Lung (tissue), 12 donors: ENCODE measurements around the gene PADI1. TPM values are rescaled to one million over a fixed set of nuclear protein-coding genes. Genes with fewer than 3 reads are reported as not detected.

ENCODE experiments used
- ATAC-seq: fragments of 200-7000 bp; cut with Tn5 transposase; one replicate; pipeline ENCODE4 v1.9.1; 2020; ENCODE audit warnings: moderate number of reproducible peaks; ENCODE audit not compliant: insufficient read depth, low FRiP score
- DNase-seq, 3 donors: peaks; one replicate each; pipeline ENCODE4 v3.0.0-alpha.2; 2013 to 2017
- H3K27ac ChIP-seq, 2 donors: one replicate each; pipeline ENCODE4 v1.5.1; 2013; ENCODE audit warnings: mild to moderate bottlenecking in 2 of 2, moderate library complexity in 2 of 2, control low read depth in 1 of 2, inconsistent platforms in 1 of 2, low read depth in 1 of 2, low read length in 1 of 2
- H3K27me3 ChIP-seq, 3 donors: one replicate each; pipeline ENCODE4 v1.5.1; 2013; ENCODE audit warnings: low read length in 2 of 3; ENCODE audit not compliant: control insufficient read depth in 3 of 3, insufficient read depth in 3 of 3
- H3K36me3 ChIP-seq, 4 donors: one replicate each; pipeline ENCODE4 v1.5.1; 2013; ENCODE audit warnings: low read length in 4 of 4, mild to moderate bottlenecking in 1 of 4, moderate library complexity in 1 of 4; ENCODE audit not compliant: control insufficient read depth in 4 of 4, insufficient read depth in 4 of 4
- H3K4me1 ChIP-seq, 5 donors: one replicate each; pipeline ENCODE4 v1.5.1; 2013; ENCODE audit warnings: low read length in 5 of 5, mild to moderate bottlenecking in 2 of 5, moderate library complexity in 1 of 5; ENCODE audit not compliant: control insufficient read depth in 5 of 5, insufficient read depth in 5 of 5
- H3K4me3 ChIP-seq: one replicate; pipeline ENCODE4 v1.5.1; 2013; ENCODE audit warnings: mild to moderate bottlenecking, control low read depth, moderate library complexity
- H3K9ac ChIP-seq, 2 donors: one replicate each; pipeline ENCODE4 v1.5.1; 2013; ENCODE audit warnings: low read length in 2 of 2, control low read depth in 1 of 2; ENCODE audit not compliant: insufficient read depth in 1 of 2
- H3K9me3 ChIP-seq, 4 donors: one replicate each; pipeline ENCODE4 v1.5.1; 2013; ENCODE audit warnings: low read length in 3 of 4, mild to moderate bottlenecking in 1 of 4, moderate library complexity in 1 of 4; ENCODE audit not compliant: control insufficient read depth in 4 of 4, insufficient read depth in 3 of 4
- WGBS, 2 donors: extraction: QIAGEN DNeasy Blood & Tissue Kit; methylation state at CpG; one replicate each; pipeline ENCODE4 v1.1.7; 2013; 5-methylcytosine and 5-hydroxymethylcytosine counted together
- polyA plus RNA-seq, 2 donors: library from polyadenylated mRNA; stranded (reverse); fragments of 200-250 nt; gene quantifications; one replicate each; pipeline ENCODE4 v1.2.1, GENCODE V29; 2013
- total RNA-seq, 2 donors: library from RNA; depleted of rRNA in 1 of 2; stranded (reverse); fragments of >200 nt in 1 of 2; gene quantifications; one replicate each; pipeline ENCODE4 v1.2.1, GENCODE V29; 2014 to 2021
- TF ChIP-seq, protein P1 (sequence below): IDR thresholded peaks from 2 replicates; pipeline ENCODE4 v1.5.1; 2012; ENCODE audit warnings: mild to moderate bottlenecking; ENCODE audit errors: control extremely low read depth, extremely low read depth
- donor health status: control.
- donor health status: control.
- donor health status: Bipolar disorder and iron deficiency.
- donor health status: healthy.
- donor health status: DM: yes; HTN: yes; CAD: no.

The PADI1 gene
- total and polyA plus RNA-seq, 4 donors = 0.09 to 0.35 TPM; not detected in 2

DNA sequence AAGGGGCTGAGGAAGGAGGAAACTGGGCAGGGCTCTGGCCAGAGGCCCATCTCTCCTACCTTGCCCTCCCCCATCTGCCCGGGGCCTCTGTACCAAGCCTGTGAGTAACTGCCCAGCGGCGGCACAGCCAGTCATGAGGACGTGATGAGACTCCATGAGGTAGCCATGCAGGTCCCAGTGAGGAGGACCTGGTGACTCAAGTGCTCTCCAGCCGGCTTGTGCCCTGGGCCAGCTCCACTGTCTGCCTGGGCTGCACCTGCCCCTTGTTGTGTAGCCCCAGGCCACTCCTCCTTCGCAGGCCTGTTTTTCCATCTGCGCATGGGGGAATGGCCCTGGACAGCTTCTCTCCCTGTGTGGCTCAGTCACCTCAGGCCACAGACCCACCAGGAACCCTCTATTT lies 42.0 kb upstream of the PADI1 start:
- Histone ChIP-seq H3K36me3 (no peaks in the 10 kb centered on the region), H3K9me3 (no peaks in the 10 kb centered on the region), H3K9ac (no peak overlapping the region), H3K27ac (no peak overlapping the region), H3K4me3 (no peak overlapping the region), H3K27me3 (peaks cover 0 to 3% (median 0%) of the 10 kb centered on the region in 3 donors), H3K4me1 (peaks cover 0 to under 1% (median 0%) of the 10 kb centered on the region in 5 donors)
- no peak for ATAC-seq
- DNase-seq = no peak
- 83 to 93% methylated on average over 7 of the region's 7 CpGs for WGBS, 2 donors
- TF ChIP-seq, protein P1, sequence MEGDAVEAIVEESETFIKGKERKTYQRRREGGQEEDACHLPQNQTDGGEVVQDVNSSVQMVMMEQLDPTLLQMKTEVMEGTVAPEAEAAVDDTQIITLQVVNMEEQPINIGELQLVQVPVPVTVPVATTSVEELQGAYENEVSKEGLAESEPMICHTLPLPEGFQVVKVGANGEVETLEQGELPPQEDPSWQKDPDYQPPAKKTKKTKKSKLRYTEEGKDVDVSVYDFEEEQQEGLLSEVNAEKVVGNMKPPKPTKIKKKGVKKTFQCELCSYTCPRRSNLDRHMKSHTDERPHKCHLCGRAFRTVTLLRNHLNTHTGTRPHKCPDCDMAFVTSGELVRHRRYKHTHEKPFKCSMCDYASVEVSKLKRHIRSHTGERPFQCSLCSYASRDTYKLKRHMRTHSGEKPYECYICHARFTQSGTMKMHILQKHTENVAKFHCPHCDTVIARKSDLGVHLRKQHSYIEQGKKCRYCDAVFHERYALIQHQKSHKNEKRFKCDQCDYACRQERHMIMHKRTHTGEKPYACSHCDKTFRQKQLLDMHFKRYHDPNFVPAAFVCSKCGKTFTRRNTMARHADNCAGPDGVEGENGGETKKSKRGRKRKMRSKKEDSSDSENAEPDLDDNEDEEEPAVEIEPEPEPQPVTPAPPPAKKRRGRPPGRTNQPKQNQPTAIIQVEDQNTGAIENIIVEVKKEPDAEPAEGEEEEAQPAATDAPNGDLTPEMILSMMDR = no peak

DNA sequence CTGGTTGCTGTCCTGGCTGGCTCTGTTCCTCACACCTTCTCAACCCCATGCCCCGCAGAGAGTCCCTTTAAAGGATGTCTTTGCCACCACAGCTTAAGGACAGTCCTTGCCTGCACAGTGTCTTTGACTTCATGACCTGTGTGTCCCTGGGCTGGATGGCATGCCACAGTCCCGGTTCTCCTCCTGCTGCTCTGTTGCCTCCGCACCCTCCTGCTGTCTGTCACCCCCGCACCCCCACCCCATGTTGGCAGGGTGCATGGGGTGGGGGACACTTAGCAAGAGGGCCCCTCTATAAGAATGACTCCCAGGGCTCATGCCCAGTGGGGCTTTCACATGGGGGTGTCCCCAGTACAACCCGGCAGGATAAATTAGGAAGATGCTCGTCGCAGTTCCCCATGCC lies 41.6 kb upstream of the PADI1 start:
- ATAC-seq (no peak), DNase-seq (no peak)
- no peak overlapping the region for H3K4me3 ChIP-seq
- H3K4me1 ChIP-seq = peaks cover 0 to 4% (median 0%) of the 10 kb centered on the region in 5 donors
- H3K9me3 ChIP-seq = no peaks in the 10 kb centered on the region
- WGBS, 2 donors = 93 to 95% methylated on average over 7 of the region's 7 CpGs
- H3K36me3 ChIP-seq = no peaks in the 10 kb centered on the region
- TF ChIP-seq, protein P1 = no peak
- H3K9ac ChIP-seq = no peak overlapping the region
- no peak overlapping the region for H3K27ac ChIP-seq
- H3K27me3 ChIP-seq = peaks cover 0 to 3% (median 0%) of the 10 kb centered on the region in 3 donors

DNA sequence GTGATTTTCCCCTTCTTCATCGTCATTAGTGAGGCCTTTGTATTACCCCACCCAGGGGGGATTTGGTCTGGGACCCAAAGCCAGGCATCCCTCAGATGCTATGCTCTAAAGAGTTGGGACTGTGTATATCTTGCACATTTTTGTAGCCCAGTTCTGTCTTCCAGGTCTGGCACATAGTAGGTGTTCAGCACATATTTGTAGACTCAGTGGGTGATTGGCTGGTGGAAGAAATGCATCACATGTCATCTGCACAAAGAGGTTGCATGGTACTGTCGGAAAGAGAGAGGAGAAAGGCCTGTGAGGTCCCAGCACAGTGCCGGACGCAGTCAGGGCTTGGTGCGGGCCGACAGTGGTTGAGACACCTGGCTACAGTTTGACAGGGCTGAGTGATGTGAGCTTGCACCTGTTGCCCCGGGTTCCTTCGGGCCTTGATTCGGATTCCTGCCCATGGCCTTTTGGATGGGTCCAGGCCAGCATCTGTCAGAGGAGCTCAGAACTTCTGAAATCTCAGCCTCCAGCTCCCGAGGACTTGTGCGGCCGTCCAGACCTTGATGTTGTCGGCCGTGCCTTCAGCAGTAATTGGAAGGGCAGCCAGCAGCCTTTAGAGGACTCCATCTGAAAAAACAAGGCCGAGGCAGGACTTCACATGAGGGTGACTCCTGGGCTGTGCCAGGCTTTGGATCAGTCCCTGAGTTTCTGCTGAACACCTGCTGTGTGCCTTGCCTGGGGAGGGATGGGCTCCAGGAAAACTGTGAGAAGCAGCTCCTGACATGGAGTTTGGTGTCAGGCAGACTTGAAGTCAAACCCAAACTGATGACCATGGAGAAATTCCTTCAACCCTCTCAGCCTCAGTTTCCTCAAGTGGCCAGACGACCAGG lies 40.9 kb upstream of the PADI1 start:
- no peak overlapping the region for H3K9ac ChIP-seq
- H3K27ac ChIP-seq = no peak overlapping the region
- peaks cover 0 to 10% (median 0%) of the 10 kb centered on the region in 5 donors for H3K4me1 ChIP-seq
- peaks cover 0 to 3% (median 0%) of the 10 kb centered on the region in 3 donors for H3K27me3 ChIP-seq
- no peak overlapping the region for H3K4me3 ChIP-seq
- H3K9me3 ChIP-seq = no peaks in the 10 kb centered on the region
- TF ChIP-seq, protein P1 = no peak
- H3K36me3 ChIP-seq = no peaks in the 10 kb centered on the region
- ATAC-seq = no peak
- WGBS, 2 donors = 81 to 82% methylated on average over 16 of the region's 16 CpGs
- DNase-seq = no peak
